ENCODE results near the gene IPO8. TPM values are rescaled to one million over a fixed set of nuclear protein-coding genes. Genes with fewer than 3 reads are reported as not detected.
"Not testable (repeated sequence)": the region's sequence is repeated elsewhere in the genome, so short reads cannot be mapped to it uniquely, and the experiment has no call there.

IPO8 gene
- total and polyA plus RNA-seq, 2 of the 4 experiments (the other 2 are of a cell fraction) = 11.1 to 31.5 TPM

GRCh38 chr12:30609819-30610218 is 85.8 kb downstream of the IPO8 start:
- in situ Hi-C loops (cut with MboI; ENCODE audit: low sequenced_read_pairs); H3K9me3 ChIP-seq (ENCODE audit: control insufficient read depth, insufficient read depth, low read length); H3K23ac ChIP-seq (ENCODE audit: low read depth, low read length); H3K9ac ChIP-seq (ENCODE audit: low read depth, low read length); H3K4ac ChIP-seq (ENCODE audit: low read depth, low read length); H2BK120ac ChIP-seq (ENCODE audit: low read depth, low read length); H3K4me3 ChIP-seq (ENCODE audit: insufficient read depth, low read depth, low read length); H2AK9ac ChIP-seq (replicated peaks; ENCODE audit: low read depth, low read length, poor library complexity); dilution Hi-C loops (cut with HindIII; ENCODE audit: low sequenced_read_pairs, unreplicated experiment); H3K79me1 ChIP-seq (ENCODE audit: low read depth in 1 of 2, low read length in 2 of 2); POLR2A ChIA-PET (ENCODE audit: unreplicated experiment); intact Hi-C loops (cut with micrococcal nuclease); H4K5ac ChIP-seq (ENCODE audit: low read depth, low read length); H2BK15ac ChIP-seq (ENCODE audit: low read depth, low read length); H3K14ac ChIP-seq (replicated peaks; ENCODE audit: low read depth, low read length); H4K8ac ChIP-seq (ENCODE audit: low read depth in 2 of 2, low read length in 2 of 2); H3K27ac ChIP-seq (ENCODE audit: insufficient read depth, low read length); H2BK20ac ChIP-seq (ENCODE audit: low read depth, low read length); H3K27me3 ChIP-seq (ENCODE audit: control insufficient read depth, insufficient read depth, low read length); H2AK5ac ChIP-seq (ENCODE audit: low read depth, low read length); H3K36me3 ChIP-seq (ENCODE audit: control insufficient read depth, insufficient read depth, low read length); CTCF ChIA-PET; H3K18ac ChIP-seq (ENCODE audit: low read depth, low read length); H4K91ac ChIP-seq (ENCODE audit: insufficient read depth, low read depth, low read length); H3K56ac ChIP-seq (ENCODE audit: extremely low read depth, insufficient read depth, low read length); H4K20me1 ChIP-seq (ENCODE audit: insufficient read depth, low read length); H3K4me1 ChIP-seq (ENCODE audit: control insufficient read depth, insufficient read depth, low read length); DNase-seq; H3K9me1 ChIP-seq (ENCODE audit: insufficient read depth, low read length); H3K4me2 ChIP-seq (ENCODE audit: low read depth, low read length); H2AFZ ChIP-seq (replicated peaks; ENCODE audit: low read length, poor library complexity); ATAC-seq (ENCODE audit: low read depth); H2BK5ac ChIP-seq (ENCODE audit: low read depth, low read length, poor library complexity, severe bottlenecking); BruUV-seq (replicated peaks): not testable (repeated sequence)

- Histone ChIP-seq H4K5ac (ENCODE audit: low read depth, low read length) (peak overlapping the region; percentile 19; the same call in 1 of the 2 replicates), H4K8ac (ENCODE audit: low read depth in 2 of 2, low read length in 2 of 2) (peak overlapping the region; percentile 36 to 80), H3K56ac (ENCODE audit: extremely low read depth, insufficient read depth, low read length) (peak overlapping the region; percentile 11; the same call in 1 of the 2 replicates), H3K27ac (ENCODE audit: insufficient read depth, low read length) (peak overlapping the region; percentile 38; the same call in 1 of the 2 replicates), H2BK20ac (ENCODE audit: low read depth, low read length) (peak overlapping the region; percentile 35; the same call in 1 of the 2 replicates), H2AFZ (replicated peaks; ENCODE audit: low read length, poor library complexity) (peak overlapping the region; percentile 83), H2BK120ac (ENCODE audit: low read depth, low read length) (peak overlapping the region; percentile 64; the same call in 1 of the 2 replicates), H3K14ac (replicated peaks; ENCODE audit: low read depth, low read length) (peak overlapping the region; percentile 63), H3K4ac (ENCODE audit: low read depth, low read length) (peak overlapping the region; percentile 60)
- H3K4me1 ChIP-seq (ENCODE audit: control insufficient read depth, insufficient read depth, low read length); H4K20me1 ChIP-seq (ENCODE audit: insufficient read depth, low read length); BruUV-seq (replicated peaks); H3K36me3 ChIP-seq (ENCODE audit: control insufficient read depth, insufficient read depth, low read length); H4K91ac ChIP-seq (ENCODE audit: insufficient read depth, low read depth, low read length); H3K79me1 ChIP-seq (ENCODE audit: low read depth in 1 of 2, low read length in 2 of 2); in situ Hi-C loops (cut with MboI; ENCODE audit: low sequenced_read_pairs); dilution Hi-C loops (cut with HindIII; ENCODE audit: low sequenced_read_pairs, unreplicated experiment); H3K4me2 ChIP-seq (ENCODE audit: low read depth, low read length); POLR2A ChIA-PET (ENCODE audit: unreplicated experiment); H3K9me3 ChIP-seq (ENCODE audit: control insufficient read depth, insufficient read depth, low read length); H2BK5ac ChIP-seq (ENCODE audit: low read depth, low read length, poor library complexity, severe bottlenecking); H3K27me3 ChIP-seq (ENCODE audit: control insufficient read depth, insufficient read depth, low read length); H3K4me3 ChIP-seq (ENCODE audit: insufficient read depth, low read depth, low read length); H3K18ac ChIP-seq (ENCODE audit: low read depth, low read length); H2BK15ac ChIP-seq (ENCODE audit: low read depth, low read length); CTCF ChIA-PET; H3K23ac ChIP-seq (ENCODE audit: low read depth, low read length); H2AK5ac ChIP-seq (ENCODE audit: low read depth, low read length); intact Hi-C loops (cut with micrococcal nuclease); H2AK9ac ChIP-seq (replicated peaks; ENCODE audit: low read depth, low read length, poor library complexity); H3K9ac ChIP-seq (ENCODE audit: low read depth, low read length); H3K9me1 ChIP-seq (ENCODE audit: insufficient read depth, low read length): not testable (repeated sequence)
- DNase-seq = peak; percentile 43
- peak; percentile 93 for ATAC-seq (ENCODE audit: low read depth)
- WGBS, 2 experiments (ENCODE audit: extremely low coverage in 2 of 2, insufficient read length in 1 of 2) = 60% methylated on average over 3 of the region's 6 CpGs; no CpG with 5 or more reads in 1 of the 2 experiments
Measured at GRCh38 chr12:30604302-30604701, 91.4 kb downstream of the IPO8 start.

All from IMR-90 (cell line).